ENCODE data around the gene FBXO8. TPM values are rescaled to one million over a fixed set of nuclear protein-coding genes. Genes with fewer than 3 reads are reported as not detected.

The FBXO8 gene
- total RNA-seq, 1 experiment from 2014 or later, result 8.9 TPM

GRCh38 chr4:174255786-174256185 lies 27.7 kb downstream of the FBXO8 start:
- no peak overlapping the region for H2BK15ac ChIP-seq (ENCODE audit: low read depth, low read length)
- no peak overlapping the region for H3K14ac ChIP-seq (ENCODE audit: insufficient read depth, low read length)
- Mint-ChIP-seq H3K4me3 (no peak overlapping the region), H3K4me1 (no peaks in the 10 kb centered on the region), H3K9me3 (no peaks in the 10 kb centered on the region), H3K27me3 (ENCODE audit: low read depth) (no peaks in the 10 kb centered on the region), H3K27ac (no peak overlapping the region), H3K36me3 (ENCODE audit: insufficient read depth in 1 of 3, low read depth in 3 of 3) (no peaks in the 10 kb centered on the region)
- H3K4me2 ChIP-seq (ENCODE audit: insufficient read depth, insufficient read length, low read length), result no peak overlapping the region
- H2BK20ac ChIP-seq (ENCODE audit: low read depth, low read length, poor library complexity, severe bottlenecking), result no peak overlapping the region
- H4K91ac ChIP-seq (ENCODE audit: insufficient read length, low read depth, low read length), result no peak overlapping the region
- no peak overlapping the region for H3K18ac ChIP-seq (ENCODE audit: insufficient read length, low read depth, low read length)
- no peak overlapping the region for H3T11ph ChIP-seq (ENCODE audit: low read length)
- no peaks in the 10 kb centered on the region for H3K27me3 ChIP-seq (ENCODE audit: insufficient read depth, low read length)
- no peaks in the 10 kb centered on the region for H3K79me1 ChIP-seq (ENCODE audit: insufficient read depth, low read depth, low read length, poor library complexity, severe bottlenecking)
- H4K20me1 ChIP-seq (ENCODE audit: control insufficient read depth, insufficient read depth, insufficient read length), result peaks cover 3% of the 10 kb centered on the region
- H3K79me2 ChIP-seq (ENCODE audit: insufficient read depth, low read length), result no peaks in the 10 kb centered on the region
- H2BK120ac ChIP-seq (ENCODE audit: low read depth, low read length, poor library complexity, severe bottlenecking), result no peak overlapping the region
- no peak overlapping the region for H4K5ac ChIP-seq (ENCODE audit: insufficient read length, low read depth, low read length)
- H3K27ac ChIP-seq (ENCODE audit: insufficient read length, low read depth, low read length), result no peak overlapping the region
- H3K4ac ChIP-seq (ENCODE audit: low read depth, low read length), result no peak overlapping the region
- H3K4me1 ChIP-seq (ENCODE audit: insufficient read depth, low read length), result no peaks in the 10 kb centered on the region
- H2AFZ ChIP-seq (ENCODE audit: low read length), result no peak overlapping the region
- no peak overlapping the region for H3K23ac ChIP-seq (ENCODE audit: insufficient read length, low read depth, low read length)
- no peak overlapping the region for H3K9ac ChIP-seq (ENCODE audit: extremely low read depth, insufficient read length, low read length)
- peaks cover 2% of the 10 kb centered on the region for H3K23me2 ChIP-seq (ENCODE audit: insufficient read length, low read depth, low read length, poor library complexity, severe bottlenecking)
- no peaks in the 10 kb centered on the region for H3K9me3 ChIP-seq (ENCODE audit: control insufficient read depth, low read depth, low read length)
- H4K8ac ChIP-seq (replicated peaks; ENCODE audit: insufficient read length, low read depth, low read length), result no peak overlapping the region
- WGBS (ENCODE audit: extremely low coverage, insufficient read length, low lambda C conversion rate), result no CpG with 5 or more reads among the region's 5 CpGs
- no peak overlapping the region for H3K56ac ChIP-seq (ENCODE audit: insufficient read length, low read depth, low read length)
- no peak overlapping the region for H2AK5ac ChIP-seq (ENCODE audit: insufficient read length, low read length)
- TF ChIP-seq, protein P1, sequence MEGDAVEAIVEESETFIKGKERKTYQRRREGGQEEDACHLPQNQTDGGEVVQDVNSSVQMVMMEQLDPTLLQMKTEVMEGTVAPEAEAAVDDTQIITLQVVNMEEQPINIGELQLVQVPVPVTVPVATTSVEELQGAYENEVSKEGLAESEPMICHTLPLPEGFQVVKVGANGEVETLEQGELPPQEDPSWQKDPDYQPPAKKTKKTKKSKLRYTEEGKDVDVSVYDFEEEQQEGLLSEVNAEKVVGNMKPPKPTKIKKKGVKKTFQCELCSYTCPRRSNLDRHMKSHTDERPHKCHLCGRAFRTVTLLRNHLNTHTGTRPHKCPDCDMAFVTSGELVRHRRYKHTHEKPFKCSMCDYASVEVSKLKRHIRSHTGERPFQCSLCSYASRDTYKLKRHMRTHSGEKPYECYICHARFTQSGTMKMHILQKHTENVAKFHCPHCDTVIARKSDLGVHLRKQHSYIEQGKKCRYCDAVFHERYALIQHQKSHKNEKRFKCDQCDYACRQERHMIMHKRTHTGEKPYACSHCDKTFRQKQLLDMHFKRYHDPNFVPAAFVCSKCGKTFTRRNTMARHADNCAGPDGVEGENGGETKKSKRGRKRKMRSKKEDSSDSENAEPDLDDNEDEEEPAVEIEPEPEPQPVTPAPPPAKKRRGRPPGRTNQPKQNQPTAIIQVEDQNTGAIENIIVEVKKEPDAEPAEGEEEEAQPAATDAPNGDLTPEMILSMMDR (conservative IDR thresholded peaks at IDR 0.05), result no peak
- H2BK12ac ChIP-seq (ENCODE audit: insufficient read length, low read depth, low read length), result no peak overlapping the region
- no peak overlapping the region for H2BK5ac ChIP-seq (ENCODE audit: insufficient read length, low read length)
- DNase-seq, result no peak
